Liver (tissue), 3 donors: ENCODE results near the gene ZNF563.
A peak's percentile ranks its signal among the peaks of the same experiment; 100 is the strongest.

Source experiments
- JUND ChIP-seq, 2 donors: IDR thresholded peaks; 2 replicates each; pipeline ENCODE4 v1.6.1; 2016; ENCODE audit warnings: antibody characterized with exemption in 2 of 2
- RXRA ChIP-seq, 2 donors: IDR thresholded peaks; 2 replicates each; pipeline ENCODE4 v1.6.1; 2017 to 2018; ENCODE audit warnings: antibody characterized with exemption in 2 of 2, mild to moderate bottlenecking in 1 of 2
- SP1 ChIP-seq: IDR thresholded peaks from 2 replicates; pipeline ENCODE4 v1.6.1; 2018; ENCODE audit warnings: antibody characterized with exemption, mild to moderate bottlenecking
- TAF1 ChIP-seq: conservative IDR thresholded peaks from 2 replicates; pipeline ENCODE4 v1.6.1; 2016; ENCODE audit warnings: antibody characterized with exemption, mild to moderate bottlenecking
- YY1 ChIP-seq: IDR thresholded peaks from 2 replicates; pipeline ENCODE4 v1.6.1; 2016; ENCODE audit warnings: antibody characterized with exemption, mild to moderate bottlenecking
- TF ChIP-seq, protein P1 (sequence below): IDR thresholded peaks from 2 replicates; pipeline ENCODE4 v1.6.1; 2016; ENCODE audit warnings: antibody characterized with exemption
- TF ChIP-seq, protein P2 (sequence below): IDR thresholded peaks from 2 replicates; pipeline ENCODE4 v1.6.1; 2016; ENCODE audit warnings: antibody characterized with exemption
- TF ChIP-seq, protein P3 (sequence below): fragments of 150-350 bp; IDR thresholded peaks from 2 replicates; pipeline ENCODE4 v1.5.1; 2017; ENCODE audit warnings: improper control_type of control experiment, low read depth, low read length; ENCODE audit not compliant: missing input control
- donor health status: healthy.
- donor health status: healthy.

DNA sequence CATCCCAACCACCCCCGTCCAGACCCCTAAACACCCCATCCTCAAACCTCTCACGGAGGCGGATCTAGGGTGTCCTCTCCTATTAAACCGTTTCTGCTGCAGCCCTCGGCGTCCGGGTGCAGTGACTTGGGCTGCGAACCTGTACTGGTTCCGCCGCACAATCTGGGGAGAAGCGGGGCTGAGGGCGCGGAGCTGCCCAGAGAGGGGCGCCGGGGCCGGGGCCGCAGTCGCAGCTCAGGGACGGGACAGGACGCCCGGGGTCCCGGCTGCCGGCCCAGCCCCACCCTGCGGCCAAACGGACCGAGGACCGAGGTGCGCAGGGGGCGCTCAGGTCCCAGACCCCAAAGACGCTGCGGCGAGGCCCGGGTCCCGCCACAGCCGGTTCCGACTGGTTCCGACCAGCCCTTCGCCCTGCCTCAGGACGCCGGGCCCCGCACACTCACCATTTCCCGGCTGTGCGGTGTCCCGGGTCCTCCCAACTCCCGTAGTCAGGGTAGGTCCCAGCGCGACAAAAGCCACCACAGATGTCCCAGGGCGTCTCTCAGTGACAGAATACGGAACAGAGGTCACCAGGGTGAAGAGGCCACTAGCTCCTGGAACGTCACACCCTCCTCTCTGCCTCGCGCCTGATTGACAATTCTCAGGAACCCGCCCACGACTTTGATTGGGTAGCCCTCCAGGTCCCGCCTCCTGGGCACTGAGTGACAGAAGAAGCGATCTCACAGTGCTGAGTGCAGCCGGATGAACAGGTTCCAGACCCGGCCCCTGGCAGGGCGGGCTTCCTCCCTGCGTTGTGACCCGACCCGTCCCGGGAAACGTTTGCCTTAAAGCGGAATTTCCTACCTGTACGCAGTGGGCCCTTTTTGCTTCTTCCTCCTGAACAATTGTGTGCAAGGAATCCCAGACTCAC is 38.9 kb downstream of the ZNF563 start, which contains the start of gene ZNF44:
- TF ChIP-seq, protein P1, sequence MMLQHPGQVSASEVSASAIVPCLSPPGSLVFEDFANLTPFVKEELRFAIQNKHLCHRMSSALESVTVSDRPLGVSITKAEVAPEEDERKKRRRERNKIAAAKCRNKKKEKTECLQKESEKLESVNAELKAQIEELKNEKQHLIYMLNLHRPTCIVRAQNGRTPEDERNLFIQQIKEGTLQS: no peak
- TF ChIP-seq RXRA (IDR thresholded peaks at IDR 0.05): peak; percentile 91 to 92
- TF ChIP-seq, protein P2, sequence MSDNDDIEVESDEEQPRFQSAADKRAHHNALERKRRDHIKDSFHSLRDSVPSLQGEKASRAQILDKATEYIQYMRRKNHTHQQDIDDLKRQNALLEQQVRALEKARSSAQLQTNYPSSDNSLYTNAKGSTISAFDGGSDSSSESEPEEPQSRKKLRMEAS: peak; percentile 83
- TF ChIP-seq TAF1: peak; percentile 82
- TF ChIP-seq YY1: peak; percentile 77
- TF ChIP-seq, protein P3, sequence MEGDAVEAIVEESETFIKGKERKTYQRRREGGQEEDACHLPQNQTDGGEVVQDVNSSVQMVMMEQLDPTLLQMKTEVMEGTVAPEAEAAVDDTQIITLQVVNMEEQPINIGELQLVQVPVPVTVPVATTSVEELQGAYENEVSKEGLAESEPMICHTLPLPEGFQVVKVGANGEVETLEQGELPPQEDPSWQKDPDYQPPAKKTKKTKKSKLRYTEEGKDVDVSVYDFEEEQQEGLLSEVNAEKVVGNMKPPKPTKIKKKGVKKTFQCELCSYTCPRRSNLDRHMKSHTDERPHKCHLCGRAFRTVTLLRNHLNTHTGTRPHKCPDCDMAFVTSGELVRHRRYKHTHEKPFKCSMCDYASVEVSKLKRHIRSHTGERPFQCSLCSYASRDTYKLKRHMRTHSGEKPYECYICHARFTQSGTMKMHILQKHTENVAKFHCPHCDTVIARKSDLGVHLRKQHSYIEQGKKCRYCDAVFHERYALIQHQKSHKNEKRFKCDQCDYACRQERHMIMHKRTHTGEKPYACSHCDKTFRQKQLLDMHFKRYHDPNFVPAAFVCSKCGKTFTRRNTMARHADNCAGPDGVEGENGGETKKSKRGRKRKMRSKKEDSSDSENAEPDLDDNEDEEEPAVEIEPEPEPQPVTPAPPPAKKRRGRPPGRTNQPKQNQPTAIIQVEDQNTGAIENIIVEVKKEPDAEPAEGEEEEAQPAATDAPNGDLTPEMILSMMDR: no peak
- peak; percentile 34 to 54 for TF ChIP-seq JUND (IDR thresholded peaks at IDR 0.05)
- TF ChIP-seq SP1: peak; percentile 95
